HS-27A (cell line): Measurements from ENCODE around the gene PTPRG.
"Not testable (repeated sequence)": the region's sequence is repeated elsewhere in the genome, so short reads cannot be mapped to it uniquely, and the experiment has no call there.

Experiments used
- DNase-seq: peaks from one replicate; pipeline ENCODE4 v3.0.0-alpha.2; 2012; ENCODE audit warnings: low read depth, missing footprints

The PTPRG gene

DNA sequence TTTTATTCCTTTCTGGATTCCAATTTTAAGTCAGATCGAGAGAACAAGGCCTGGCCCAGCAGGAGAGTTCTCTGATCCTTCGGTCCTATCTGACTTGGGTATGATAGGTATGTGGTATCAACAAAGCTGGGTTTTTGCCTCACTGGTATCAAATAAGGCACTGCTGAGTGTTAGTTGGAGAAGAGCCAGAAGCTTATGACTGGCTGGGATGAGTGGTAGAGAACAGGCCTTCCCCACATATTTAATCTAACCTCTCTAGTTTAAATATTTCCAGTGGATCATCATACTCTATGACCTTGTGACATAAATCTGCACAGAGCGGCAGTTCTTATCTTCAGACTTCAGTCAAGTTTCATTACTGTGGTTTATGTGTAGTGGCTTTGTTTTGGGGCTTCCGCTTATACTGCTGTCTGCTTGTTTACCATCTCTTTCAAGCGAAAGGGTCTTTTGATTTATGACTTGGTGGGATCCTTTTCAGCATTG, 164.5 kb downstream of the PTPRG start:
- peak; percentile 88 for DNase-seq

DNA sequence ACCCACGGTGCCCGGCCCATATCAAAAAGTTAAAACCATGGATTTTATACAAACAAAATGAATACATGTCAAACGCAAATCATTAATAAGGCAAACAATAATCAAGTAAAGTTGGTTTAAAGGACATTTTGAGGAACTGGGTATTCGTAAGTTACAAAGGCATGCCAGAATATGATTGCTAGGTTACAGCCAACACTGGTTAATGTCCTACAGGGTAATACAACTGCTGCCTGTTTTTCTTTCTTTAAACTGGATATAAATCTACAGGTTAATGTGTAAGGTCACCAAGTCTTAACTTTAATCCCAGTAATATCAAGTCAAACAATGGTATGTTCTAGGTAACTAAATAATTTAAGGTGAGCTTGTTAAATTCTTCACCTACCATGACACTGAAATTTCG, 166.1 kb downstream of the PTPRG start:
- no peak for DNase-seq

DNA sequence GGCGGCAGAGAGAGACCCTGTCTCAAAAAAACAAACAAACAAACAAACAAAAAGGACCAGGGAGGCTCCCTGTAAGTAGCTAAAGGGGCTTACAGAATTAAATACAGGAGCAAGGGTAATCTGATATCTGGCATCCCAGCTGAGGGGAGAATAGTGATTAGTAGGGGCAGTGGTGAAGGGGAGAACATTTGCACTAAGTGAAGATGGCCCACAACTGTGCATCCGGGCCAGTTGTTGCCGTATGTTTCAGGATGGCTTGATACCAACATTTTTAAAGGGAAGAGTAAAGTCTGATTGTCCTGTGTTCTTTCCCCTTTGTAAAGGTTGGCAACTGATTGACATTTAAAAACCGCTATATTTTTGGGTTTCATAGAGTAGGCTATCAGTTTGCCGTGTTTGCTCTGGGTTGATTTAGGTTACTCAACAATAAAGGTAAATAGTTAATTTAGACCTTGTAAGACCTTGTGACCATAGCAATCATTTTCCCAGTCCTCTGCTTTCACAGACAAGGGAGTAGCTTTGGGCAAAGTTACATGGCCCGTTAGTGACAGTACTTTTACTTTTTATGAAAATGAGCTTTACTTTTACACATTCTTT, 167.8 kb downstream of the PTPRG start:
- DNase-seq = no peak

DNA sequence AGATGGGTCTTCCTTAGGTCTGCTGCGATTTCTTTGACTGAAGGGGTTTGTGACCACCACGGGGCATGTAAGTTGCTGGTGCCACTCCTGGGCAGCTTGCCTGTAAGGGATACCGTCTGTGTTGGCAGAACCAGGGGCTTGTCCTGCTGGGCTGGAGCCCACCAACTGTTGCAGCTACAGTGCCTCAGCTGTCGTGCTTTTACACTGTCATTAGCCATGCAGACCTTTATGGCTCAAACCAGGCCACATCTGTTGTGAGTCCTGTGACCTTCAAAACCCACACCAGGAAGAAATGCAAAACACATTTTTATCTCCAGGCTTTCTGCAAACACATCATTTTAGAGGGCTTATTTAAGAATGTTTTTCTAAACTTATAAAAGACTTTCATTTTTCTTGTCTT, 168.7 kb downstream of the PTPRG start:
- DNase-seq = no peak

DNA sequence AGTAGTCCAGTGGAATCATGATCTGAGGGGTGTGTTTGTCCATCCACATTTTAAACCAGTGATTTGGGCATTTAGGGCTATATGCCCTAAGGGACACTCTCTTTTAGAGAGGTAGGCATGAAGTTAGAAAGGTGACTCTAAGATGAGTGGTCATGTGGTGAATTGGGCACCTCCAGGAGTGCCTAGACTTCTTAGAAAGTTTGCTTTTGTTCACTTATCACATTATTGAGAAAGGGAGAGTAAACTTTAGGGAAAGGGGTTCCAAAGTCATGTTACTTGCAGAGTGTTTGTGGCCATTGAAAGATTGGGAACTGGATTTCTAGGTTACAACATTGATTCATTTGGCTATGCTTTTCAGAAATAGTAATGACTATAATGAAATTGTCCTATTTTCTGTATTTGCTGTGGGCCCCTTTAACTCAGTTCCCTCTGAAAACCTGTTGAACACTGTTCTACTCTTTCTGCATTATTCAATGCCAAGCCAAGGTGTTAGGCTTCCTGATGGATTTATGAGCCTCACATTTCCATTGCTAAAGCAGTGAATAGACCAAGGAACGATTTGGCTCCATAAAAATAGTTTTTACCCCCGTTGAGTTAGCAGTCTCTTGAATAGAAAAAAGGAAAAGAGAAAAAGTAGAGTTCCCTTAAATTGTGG, 169.3 kb downstream of the PTPRG start:
- no peak for DNase-seq

DNA sequence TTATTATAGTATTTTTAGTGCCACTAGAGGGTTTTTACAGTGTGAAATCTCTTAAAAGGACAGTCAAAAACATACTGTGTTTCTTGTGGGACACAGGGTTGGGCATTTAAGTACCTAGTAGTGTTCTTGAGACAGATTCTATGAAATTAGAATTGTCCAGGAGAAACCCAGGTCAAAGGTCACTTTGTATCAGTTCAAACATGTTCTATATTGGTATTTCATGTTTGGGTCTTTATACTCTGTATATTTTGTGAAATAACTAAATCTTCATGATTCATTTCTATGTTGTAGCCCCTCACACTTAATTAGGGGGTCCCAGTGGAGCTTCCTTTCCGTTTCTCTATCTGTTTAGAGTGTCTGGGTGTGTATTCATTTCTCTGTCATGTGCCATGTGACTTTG, 171.6 kb downstream of the PTPRG start:
- no peak for DNase-seq

DNA sequence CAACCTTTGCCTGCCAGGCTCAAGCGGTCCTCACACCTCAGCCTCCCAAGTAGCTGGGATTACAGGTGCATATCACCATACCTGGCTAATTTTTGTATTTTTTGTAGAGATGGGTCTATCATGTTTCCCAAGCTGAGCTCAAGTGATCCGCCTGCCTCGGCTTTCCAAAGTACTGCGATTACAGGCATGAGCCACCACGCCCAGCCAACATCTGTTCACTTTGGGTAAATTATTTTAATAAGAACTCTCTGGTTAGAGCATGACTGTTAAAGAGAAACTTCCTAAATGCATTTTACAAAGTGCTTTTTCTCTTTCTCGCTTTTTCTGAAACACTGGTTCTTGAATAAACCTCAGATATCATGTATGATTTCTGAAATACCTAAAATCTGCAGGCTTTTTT, 172.5 kb downstream of the PTPRG start:
- DNase-seq = no peak

DNA sequence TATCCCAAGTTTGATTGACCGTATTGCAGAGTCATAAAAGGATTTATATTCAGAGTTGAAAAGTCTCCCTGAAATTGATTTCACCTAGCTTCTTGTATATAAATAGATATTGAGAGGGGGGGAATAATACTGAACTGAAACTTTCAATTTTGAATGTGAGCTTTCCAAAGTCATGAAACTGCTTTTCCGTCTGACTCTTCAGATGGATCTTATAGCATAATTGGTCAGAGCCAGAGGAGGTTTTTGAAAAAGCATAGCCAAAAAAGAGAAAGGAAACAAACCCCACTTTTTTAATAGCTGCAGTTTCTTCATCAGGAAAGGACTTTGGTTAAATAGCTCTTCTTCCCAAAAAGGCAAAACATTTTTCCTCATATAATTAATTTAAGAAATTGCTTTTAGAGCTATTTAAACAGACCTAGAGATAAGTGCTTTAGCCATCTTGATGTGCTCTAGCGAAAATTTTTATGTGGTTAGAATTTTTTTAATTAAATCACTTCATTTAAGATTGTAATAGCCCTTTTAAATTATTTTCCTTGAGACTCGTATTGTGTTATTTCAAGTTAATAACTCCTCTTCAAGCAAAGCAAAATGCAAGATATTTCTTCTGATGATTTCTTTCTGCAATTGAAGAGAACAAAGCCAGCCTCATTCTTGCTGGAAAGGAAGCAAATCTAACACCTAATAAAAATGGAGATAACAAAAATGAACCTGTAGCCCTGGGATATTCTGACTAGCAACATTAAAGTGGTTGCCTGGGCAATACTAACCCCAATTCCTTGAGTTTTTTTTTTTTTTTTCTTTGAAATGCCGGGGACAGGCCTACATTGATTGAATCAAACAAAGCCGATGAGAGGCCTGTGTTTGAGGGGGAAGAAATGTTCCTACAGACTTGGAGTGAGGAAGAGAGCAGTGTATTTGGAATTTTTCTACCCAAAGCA, 173.6 kb downstream of the PTPRG start:
- DNase-seq = no peak

DNA sequence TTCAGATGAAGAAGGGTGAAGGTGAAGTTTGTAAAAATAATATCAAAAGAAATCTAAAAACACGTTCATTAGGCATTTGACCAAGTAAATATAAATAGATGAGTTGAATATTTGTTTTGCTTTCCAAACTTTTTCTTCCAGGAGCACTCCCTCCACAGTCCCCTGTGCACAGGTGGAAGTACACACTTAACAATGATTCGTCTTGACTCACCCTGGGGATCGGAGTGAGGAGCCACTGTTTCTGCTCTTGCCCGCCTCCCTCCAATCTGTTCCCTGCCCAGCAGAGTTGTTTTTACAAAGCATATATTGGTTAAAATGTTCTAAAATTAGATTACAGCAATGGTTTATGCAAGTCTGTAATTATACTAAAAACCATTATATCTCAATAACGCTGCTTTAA, 175.1 kb downstream of the PTPRG start:
- no peak for DNase-seq

DNA sequence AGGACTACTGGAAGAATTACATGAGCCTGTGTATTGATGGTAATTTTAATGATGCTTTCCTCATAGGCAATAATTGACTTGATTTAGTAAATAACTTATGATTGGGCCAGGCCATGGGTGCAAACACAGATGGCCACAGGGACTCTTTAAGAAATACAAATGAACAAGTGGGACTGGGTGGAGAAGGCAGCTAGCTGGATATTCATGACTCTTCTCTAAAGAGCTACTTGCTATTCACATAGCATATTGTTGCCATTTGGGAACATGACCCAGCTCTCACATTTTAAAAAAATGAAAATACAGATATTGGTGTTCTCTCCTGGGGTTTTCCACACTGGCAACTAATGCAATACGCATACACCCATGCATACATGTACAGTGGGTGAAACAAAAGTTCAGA, 178.3 kb downstream of the PTPRG start:
- no peak for DNase-seq

DNA sequence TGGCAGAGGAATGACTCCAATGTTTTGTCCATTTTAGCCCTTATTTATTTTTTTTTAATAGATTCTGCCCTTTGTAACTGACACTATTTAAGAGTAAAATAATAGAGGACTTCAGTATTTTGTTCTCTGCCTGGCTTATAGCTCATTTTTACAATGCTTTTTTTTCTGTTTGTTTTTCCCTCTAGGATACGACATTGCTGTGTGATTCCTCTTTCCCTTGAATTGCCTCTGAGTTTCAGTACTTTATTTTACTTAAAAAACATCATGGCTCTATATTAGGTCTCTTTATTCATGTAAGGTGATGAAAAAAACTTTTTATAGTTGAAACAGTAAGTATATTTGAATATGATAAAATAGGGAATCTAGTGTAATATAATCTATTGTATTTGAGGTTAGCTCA, 179.1 kb downstream of the PTPRG start:
- DNase-seq = no peak

DNA sequence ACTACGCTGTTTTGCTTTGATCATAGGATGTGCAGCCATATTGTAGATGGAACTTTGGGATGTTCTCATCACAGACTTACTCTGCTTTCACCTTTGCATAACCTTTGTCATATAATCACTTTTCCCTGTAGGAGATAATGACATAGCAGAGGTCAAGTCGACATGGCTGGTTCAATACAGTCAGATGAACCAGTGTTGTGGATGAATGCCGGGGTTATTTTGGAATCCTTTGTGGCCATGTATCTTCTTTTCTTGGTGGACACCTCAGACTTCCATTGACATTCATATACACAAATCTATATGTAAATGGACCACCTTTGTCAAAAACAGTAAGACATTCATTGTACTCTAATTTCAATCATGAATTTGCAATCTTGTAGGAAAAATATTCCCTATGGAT, 180.2 kb downstream of the PTPRG start:
- no peak for DNase-seq

DNA sequence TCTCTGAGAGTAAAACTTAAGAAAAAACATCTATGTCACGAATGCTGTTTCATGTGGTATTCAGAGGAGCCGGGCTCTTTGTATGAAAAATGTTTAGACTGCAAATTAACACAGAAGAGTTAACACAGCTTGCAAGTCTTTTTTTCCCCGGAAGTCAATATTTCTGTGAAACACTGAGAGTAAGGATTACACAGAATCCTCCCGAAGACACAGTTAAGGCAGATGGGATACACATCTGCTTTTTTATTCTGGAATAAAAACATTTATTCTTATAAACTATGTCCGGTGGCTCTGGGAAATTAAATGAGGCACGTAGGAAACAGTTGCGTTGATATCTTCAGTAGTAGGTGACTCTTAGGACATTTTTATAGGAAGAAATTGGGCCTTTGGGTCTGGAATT, 180.6 kb downstream of the PTPRG start:
- no peak for DNase-seq

DNA sequence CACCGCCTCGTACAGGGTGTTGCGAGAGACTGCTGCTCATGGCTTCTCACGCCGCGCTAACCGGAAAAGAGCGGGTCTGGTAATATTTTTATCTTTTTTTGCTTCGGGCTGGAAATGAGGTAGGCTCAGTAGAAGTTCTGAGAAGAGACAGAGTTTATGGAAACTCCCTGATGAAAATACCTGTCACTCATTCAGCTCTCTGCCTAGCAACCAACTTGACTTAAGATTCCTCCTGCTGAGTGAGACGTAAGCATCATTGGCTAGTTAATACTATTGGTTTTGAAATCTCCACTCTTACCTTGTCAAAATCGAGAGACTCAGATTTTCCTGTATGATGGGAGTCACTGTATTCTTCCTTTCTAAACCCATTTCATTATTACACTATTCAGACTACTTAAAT, 181.7 kb downstream of the PTPRG start:
- DNase-seq = no peak

DNA sequence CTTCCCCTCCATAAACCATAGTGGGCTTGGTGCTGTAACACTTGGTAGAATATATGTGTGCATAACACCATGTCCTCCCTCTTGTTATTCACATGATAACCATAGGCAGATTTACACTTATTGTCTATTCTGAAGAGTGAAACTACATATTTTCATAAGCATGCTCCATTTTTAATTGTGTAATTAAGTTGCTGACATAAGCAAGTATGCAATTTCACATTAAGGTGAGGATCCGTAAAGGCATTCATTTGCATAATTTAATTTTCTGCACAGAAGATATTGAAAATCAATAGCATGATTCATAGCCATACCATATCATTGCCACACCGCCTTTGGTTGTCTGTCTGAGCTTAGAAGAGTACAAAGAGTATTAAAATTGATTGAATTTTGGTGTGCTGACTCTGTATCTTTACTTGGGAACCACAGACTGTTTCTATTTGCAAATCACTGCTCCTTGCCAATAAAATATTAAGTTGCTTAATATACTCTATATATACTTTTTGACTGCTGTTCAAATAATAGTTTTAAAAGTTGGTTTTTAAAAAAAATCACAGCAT, 182.4 kb downstream of the PTPRG start:
- no peak for DNase-seq

DNA sequence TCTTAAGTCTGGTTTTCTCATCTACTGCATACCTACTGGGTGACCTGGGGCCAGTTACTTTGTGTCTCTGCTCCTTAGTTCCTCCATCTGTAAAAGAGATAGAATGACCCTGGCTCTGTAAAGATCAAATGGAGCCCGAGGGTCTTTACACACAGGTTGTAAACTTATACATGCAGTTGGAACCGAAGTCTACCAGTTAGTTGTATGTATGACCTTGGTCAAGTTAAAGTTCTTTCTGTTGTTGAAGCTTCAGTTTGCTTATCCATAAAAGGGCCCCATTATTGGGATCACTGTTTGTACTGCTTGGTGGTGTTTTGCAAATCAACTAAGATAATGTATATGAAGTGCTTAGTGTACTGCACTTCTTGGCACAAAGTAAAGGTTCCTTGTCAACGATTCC, 186.9 kb downstream of the PTPRG start:
- DNase-seq = no peak

DNA sequence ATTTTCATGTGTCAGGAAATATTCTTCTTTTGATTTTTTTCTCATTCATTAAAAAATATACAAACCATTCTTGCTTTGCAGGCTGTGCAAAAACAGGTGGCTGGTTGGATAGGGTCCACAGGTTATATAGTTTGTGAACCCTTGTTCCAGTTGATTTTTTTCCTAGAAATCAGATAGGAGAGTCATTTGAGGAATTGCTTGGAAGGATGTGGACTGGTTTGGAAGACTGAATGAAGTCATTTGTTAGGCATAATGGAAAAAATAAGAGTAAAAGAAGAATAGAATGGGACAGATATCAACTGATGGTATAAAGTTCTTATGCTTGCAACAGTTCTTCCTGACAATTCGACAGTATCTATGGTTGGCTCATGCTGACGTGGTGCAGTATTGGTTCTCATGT, 189.4 kb downstream of the PTPRG start:
- DNase-seq = no peak

DNA sequence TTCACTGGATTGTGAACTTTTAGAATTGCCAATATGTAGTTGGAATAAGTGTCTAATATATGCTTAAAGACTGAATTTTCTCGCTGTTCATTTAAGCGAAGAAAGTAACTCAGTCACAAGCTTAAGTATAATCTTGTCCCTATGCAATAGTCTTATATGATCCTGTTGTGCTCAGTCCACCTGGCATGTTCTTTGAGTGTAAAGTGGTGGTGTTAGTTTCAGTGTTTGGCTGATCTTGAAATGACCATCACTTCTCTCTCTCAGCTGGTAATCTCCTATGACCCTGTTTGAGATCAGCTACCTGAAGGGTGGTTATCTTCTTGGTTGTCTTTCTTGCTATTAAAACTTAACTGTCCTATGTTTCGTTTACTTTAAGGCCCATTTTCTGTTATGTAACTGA, 197.5 kb downstream of the PTPRG start:
- no peak for DNase-seq

DNA sequence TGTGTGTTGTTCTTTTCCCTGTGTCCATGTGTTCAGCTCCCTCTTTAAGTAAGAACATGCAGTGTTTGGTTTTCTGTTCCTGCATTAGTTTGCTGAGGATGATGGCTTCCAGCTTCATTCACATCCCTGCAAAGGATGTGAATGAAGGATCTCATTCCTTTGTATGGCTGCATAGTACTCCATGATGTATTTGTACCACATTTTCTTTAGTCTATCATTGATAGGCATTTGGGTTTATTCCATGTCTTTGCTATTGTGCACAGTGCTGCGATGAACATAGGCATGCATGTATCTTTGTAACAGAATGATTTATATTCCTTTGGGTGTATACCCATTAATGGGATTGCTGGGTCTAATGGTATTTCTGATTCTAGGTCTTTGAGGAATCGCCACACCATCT, 199.4 kb downstream of the PTPRG start:
- not testable (repeated sequence) for DNase-seq

DNA sequence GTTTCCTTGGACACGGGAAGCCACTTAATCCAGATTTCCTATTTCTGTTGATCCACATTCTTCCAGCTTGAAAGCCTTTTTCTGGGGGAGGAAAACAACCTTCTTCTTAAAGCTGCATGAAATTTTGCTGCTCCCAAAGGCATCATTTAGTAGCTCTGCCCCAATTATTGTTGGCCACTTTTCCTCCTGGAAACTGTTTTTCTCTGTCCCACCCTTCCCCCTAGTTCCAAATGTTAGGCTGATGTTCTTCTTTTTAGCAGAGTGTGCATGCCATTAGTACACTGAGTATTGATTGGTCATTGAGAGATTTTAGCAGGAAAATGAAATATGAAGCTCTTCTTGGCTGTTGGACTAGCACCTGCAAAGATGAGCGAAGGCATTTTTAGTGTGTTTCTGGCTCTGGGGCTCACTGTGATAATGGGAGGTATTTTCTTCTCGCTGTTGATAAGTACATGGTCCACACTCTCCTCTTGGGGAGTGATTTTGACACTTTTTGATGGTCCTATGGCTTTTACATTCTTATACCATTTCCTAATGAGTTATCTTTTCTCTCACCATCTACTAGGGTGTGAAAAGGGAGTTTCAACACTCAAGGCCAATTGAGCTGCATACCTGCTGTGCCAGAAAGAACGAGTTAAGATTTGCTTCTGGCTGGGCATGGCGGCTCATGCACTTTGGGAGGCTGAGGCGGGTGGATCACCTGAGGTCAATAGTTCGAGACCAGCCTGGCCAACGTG, 200.5 kb downstream of the PTPRG start:
- no peak for DNase-seq

DNA sequence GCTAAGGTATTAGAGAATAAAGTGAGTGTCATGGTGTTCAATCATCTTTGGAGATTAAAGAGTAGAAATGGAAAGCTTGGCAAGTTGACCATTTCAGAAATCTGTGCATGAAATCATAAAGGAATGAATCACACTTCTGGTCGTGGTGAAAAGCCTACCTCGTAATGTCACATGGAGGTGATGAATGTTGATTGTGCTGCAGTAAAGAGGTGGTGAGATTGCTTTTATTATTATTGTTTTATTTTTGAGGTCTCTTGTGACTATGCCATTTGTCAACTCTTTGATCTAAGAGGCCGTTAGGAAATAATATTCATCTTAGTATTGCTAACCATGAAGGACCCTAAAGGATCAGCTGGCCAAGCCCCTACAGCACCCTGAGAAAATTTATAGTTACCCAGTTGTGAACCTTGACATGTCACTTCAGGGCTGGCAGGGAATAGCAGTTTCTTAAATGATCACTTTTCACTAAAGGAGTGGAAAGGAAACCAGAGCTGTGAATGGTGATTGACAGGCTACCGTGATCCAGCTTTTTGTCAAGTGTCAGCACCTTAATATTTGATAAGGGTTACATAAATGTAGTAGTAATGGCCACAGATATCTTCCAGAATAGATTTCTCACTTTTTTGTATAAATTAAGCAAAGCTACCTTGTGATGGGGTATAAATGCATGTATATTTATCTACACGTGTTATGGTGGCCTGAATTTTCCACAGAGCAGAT, 203.9 kb downstream of the PTPRG start:
- DNase-seq = no peak
